WTC11 (cell line): ENCODE data around the gene JMY. TPM values are rescaled to one million over a fixed set of nuclear protein-coding genes. Genes with fewer than 3 reads are reported as not detected.

Experiments
- ATAC-seq: fragments of 200-7000 bp; cut with Tn5 transposase; 2 replicates; pipeline ENCODE4 v1.10.0; 2021; ENCODE audit warnings: mild to moderate bottlenecking, moderate library complexity
- CTCF ChIA-PET: fragments of 300-600 bp; sonication (Branson Sonifier 250); formaldehyde crosslinking; loops from one replicate; lab custom pipeline; 2021; ENCODE audit warnings: antibody characterized with exemption; lab: Charles Lee
- POLR2A ChIA-PET: fragments of 350-600 bp; sonication (Branson Sonifier 250); formaldehyde crosslinking; loops from one replicate; lab custom pipeline; 2021; ENCODE audit warnings: antibody characterized with exemption; lab: Charles Lee
- DNase-seq: peaks from one replicate; pipeline ENCODE4 v3.0.0; 2021; ENCODE audit warnings: low spot score
- H3K27ac Mint-ChIP-seq: 2 replicates; pipeline ENCODE4 v1.8.0; 2021; ENCODE audit warnings: mixed read lengths
- H3K27me3 Mint-ChIP-seq: 2 replicates; pipeline ENCODE4 v1.8.0; 2021; ENCODE audit warnings: low read depth, mild to moderate bottlenecking, moderate library complexity, mixed read lengths
- H3K36me3 Mint-ChIP-seq: 2 replicates; pipeline ENCODE4 v1.8.0; 2021; ENCODE audit warnings: mixed read lengths
- H3K4me1 Mint-ChIP-seq: 2 replicates; pipeline ENCODE4 v1.8.0; 2022; ENCODE audit warnings: mixed read lengths
- H3K4me3 Mint-ChIP-seq: 2 replicates; pipeline ENCODE4 v1.8.0; 2021; ENCODE audit warnings: mild to moderate bottlenecking, moderate library complexity, mixed read lengths
- H3K9me3 Mint-ChIP-seq: 2 replicates; pipeline ENCODE4 v1.8.0; 2021; ENCODE audit warnings: mixed read lengths
- E2F4 ChIP-seq: sonication (generic); formaldehyde crosslinking; IDR thresholded peaks from 2 replicates; pipeline ENCODE4 v1.8.1; 2022; ENCODE audit warnings: low read depth, mild to moderate bottlenecking, moderate library complexity, missing genetic modification reagents, borderline replicate concordance
- FOXJ3 ChIP-seq: sonication (generic); formaldehyde crosslinking; IDR thresholded peaks from 2 replicates; pipeline ENCODE4 v1.9.0; 2021; ENCODE audit warnings: missing genetic modification reagents, mild to moderate bottlenecking, borderline replicate concordance
- GABPB1 ChIP-seq: sonication (generic); formaldehyde crosslinking; IDR thresholded peaks from 2 replicates; pipeline ENCODE4 v1.8.1; 2023; ENCODE audit warnings: mild to moderate bottlenecking, missing genetic modification reagents
- HMGXB4 ChIP-seq: sonication (generic); formaldehyde crosslinking; IDR thresholded peaks from 2 replicates; pipeline ENCODE4 v1.8.1; 2023; ENCODE audit warnings: mild to moderate bottlenecking, moderate library complexity, missing genetic modification reagents
- JUN ChIP-seq: sonication (generic); formaldehyde crosslinking; IDR thresholded peaks from 2 replicates; pipeline ENCODE4 v1.8.0; 2023; ENCODE audit warnings: mild to moderate bottlenecking, missing genetic modification reagents
- MYBL2 ChIP-seq: sonication (generic); formaldehyde crosslinking; IDR thresholded peaks from 2 replicates; pipeline ENCODE4 v1.8.1; 2023; ENCODE audit warnings: mild to moderate bottlenecking, moderate library complexity, missing genetic modification reagents
- NFYB ChIP-seq: sonication (generic); formaldehyde crosslinking; conservative IDR thresholded peaks from 2 replicates; pipeline ENCODE4 v1.8.0; 2022; ENCODE audit warnings: low read depth, missing genetic modification reagents
- OVOL2 ChIP-seq: fragments of 250-450 bp; sonication (Bioruptor Pico); IDR thresholded peaks from 2 replicates; pipeline ENCODE4 v1.9.0; 2021; ENCODE audit warnings: mild to moderate bottlenecking, borderline replicate concordance
- PRRX2 ChIP-seq: fragments of 250-450 bp; sonication (Bioruptor Pico); IDR thresholded peaks from 2 replicates; pipeline ENCODE4 v1.8.0; 2021; ENCODE audit warnings: mild to moderate bottlenecking
- SOX15 ChIP-seq: fragments of 250-450 bp; sonication (Bioruptor Pico); IDR thresholded peaks from 2 replicates; pipeline ENCODE4 v1.9.0; 2021; ENCODE audit warnings: mild to moderate bottlenecking
- TEAD4 ChIP-seq: sonication (generic); formaldehyde crosslinking; IDR thresholded peaks from 2 replicates; pipeline ENCODE4 v1.8.0; 2022; ENCODE audit warnings: mild to moderate bottlenecking, missing genetic modification reagents
- TP53 ChIP-seq: sonication (generic); formaldehyde crosslinking; IDR thresholded peaks from 2 replicates; pipeline ENCODE4 v1.8.1; 2023; ENCODE audit warnings: mild to moderate bottlenecking, missing genetic modification reagents
- ZBTB21 ChIP-seq: sonication (generic); formaldehyde crosslinking; IDR thresholded peaks from 2 replicates; pipeline ENCODE4 v1.8.1; 2023; ENCODE audit warnings: mild to moderate bottlenecking, missing genetic modification reagents, borderline replicate concordance
- ZNF138 ChIP-seq: sonication (generic); formaldehyde crosslinking; conservative IDR thresholded peaks from 2 replicates; pipeline ENCODE4 v1.8.1; 2022; ENCODE audit warnings: mild to moderate bottlenecking, moderate library complexity, missing genetic modification reagents
- ZNF317 ChIP-seq: sonication (generic); formaldehyde crosslinking; IDR thresholded peaks from 2 replicates; pipeline ENCODE4 v1.8.1; 2023; ENCODE audit warnings: low read depth, mild to moderate bottlenecking, moderate library complexity, missing genetic modification reagents, borderline replicate concordance
- ZNF396 ChIP-seq: fragments of 250-450 bp; sonication (Bioruptor Pico); IDR thresholded peaks from 2 replicates; pipeline ENCODE4 v1.8.0; 2021; ENCODE audit warnings: mild to moderate bottlenecking, moderate library complexity, borderline replicate concordance
- ZNF671 ChIP-seq: fragments of 250-450 bp; sonication (Bioruptor Pico); IDR thresholded peaks from 2 replicates; pipeline ENCODE4 v1.8.0; 2021; ENCODE audit warnings: mild to moderate bottlenecking
- ZSCAN18 ChIP-seq: fragments of 250-450 bp; sonication (Bioruptor Pico); IDR thresholded peaks from 2 replicates; pipeline ENCODE4 v2.1.2; 2022; ENCODE audit warnings: mild to moderate bottlenecking, moderate library complexity
- total RNA-seq: library from RNA; stranded (reverse); gene quantifications from 3 replicates; pipeline ENCODE4 v1.2.3, GENCODE V29; 2021
- TF ChIP-seq, protein P1 (sequence below): sonication (generic); formaldehyde crosslinking; IDR thresholded peaks from 2 replicates; pipeline ENCODE4 v1.8.0; 2022; ENCODE audit warnings: mild to moderate bottlenecking, missing genetic modification reagents
- TF ChIP-seq, protein P2 (sequence below): sonication (generic); formaldehyde crosslinking; IDR thresholded peaks from 2 replicates; pipeline ENCODE4 v1.8.1; 2023; ENCODE audit warnings: mild to moderate bottlenecking, missing genetic modification reagents, moderate library complexity
- TF ChIP-seq, protein P3 (sequence below): fragments of 250-450 bp; sonication (Bioruptor Pico); IDR thresholded peaks from 2 replicates; pipeline ENCODE4 v1.9.0; 2021; ENCODE audit warnings: moderate library complexity, mild to moderate bottlenecking, inconsistent platforms, borderline replicate concordance

JMY gene
- total RNA-seq, 1 experiment from 2014 or later, result 12.4 TPM

- ChIA-PET POLR2A (no interaction called here), CTCF (interaction anchor here (0.6 kb wide), 1 partner anchor 11 kb away, joined by 4 read pairs; no protein-coding TSS in a partner anchor)
- Mint-ChIP-seq H3K27ac (no peak overlapping the region), H3K36me3 (peaks cover 9% of the 10 kb centered on the region), H3K4me3 (no peak overlapping the region), H3K9me3 (peaks cover 9% of the 10 kb centered on the region; the same call in 1 of the 2 replicates), H3K4me1 (peaks cover 19% of the 10 kb centered on the region), H3K27me3 (no peaks in the 10 kb centered on the region)
- TF ChIP-seq TEAD4 (CRISPR knock-in tag) (no peak), ZNF671 (CRISPR knock-in tag) (no peak), GABPB1 (CRISPR knock-in tag) (no peak), ZNF317 (no peak), HMGXB4 (CRISPR knock-in tag) (no peak), SOX15 (CRISPR knock-in tag) (no peak), E2F4 (CRISPR knock-in tag) (no peak), TP53 (no peak), OVOL2 (no peak), ZBTB21 (CRISPR knock-in tag) (no peak), ZNF396 (CRISPR knock-in tag) (no peak), NFYB (CRISPR knock-in tag) (no peak), MYBL2 (CRISPR knock-in tag) (no peak), FOXJ3 (CRISPR knock-in tag) (no peak), JUN (CRISPR knock-in tag) (no peak)
- TF ChIP-seq, protein P1, sequence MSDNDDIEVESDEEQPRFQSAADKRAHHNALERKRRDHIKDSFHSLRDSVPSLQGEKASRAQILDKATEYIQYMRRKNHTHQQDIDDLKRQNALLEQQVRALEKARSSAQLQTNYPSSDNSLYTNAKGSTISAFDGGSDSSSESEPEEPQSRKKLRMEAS (CRISPR knock-in tag), result no peak
- TF ChIP-seq, protein P2, sequence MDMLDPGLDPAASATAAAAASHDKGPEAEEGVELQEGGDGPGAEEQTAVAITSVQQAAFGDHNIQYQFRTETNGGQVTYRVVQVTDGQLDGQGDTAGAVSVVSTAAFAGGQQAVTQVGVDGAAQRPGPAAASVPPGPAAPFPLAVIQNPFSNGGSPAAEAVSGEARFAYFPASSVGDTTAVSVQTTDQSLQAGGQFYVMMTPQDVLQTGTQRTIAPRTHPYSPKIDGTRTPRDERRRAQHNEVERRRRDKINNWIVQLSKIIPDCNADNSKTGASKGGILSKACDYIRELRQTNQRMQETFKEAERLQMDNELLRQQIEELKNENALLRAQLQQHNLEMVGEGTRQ, result no peak
- DNase-seq (no peak), ATAC-seq (no peak)
These were observed 31.2 kb downstream of the JMY start for GRCh38 chr5:79267180-79267579.

DNA sequence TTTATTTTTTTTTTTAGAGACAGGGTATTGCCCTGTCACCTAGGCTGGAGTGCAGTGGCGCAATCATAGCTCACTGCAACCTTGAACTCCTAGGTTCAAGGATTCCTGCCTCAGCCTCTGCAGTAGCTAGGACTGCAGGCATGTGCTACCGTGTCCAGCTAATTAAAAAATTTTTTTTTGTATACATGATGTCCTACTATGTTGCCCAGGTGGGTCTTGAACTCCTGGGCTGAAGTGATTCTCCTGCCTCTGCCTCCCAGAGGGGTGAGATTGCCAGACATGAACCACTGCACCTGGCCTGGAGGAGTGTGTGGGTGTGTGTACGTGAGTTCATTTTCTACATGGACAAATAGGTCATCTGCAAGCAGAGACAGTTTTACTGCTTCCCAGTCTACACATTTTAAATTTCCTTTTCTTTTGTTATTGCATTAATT is 33.8 kb downstream of the JMY start:
- H3K4me3 Mint-ChIP-seq, result no peak overlapping the region
- POLR2A ChIA-PET, result no interaction called here
- CTCF ChIA-PET, result no interaction called here

DNA sequence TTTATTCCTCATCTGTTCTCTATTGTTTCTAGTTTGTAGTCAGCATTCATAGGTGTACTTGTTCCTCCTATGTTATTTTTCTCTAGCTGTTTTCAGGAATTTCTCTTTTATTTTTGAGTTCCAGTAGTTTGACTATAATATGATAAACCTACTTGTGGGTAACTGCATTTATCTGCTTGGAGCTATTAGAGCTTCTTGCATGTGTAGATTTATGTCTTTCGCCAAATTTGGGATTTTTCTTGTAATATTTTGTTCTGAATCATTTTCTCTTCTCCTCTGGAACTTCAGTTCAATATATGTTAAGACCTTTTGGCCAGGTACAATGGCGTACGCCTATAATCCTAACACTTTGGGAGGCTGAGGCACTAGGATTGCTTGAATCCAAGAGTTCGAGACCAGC is 37.4 kb downstream of the JMY start:
- CTCF ChIA-PET, result no interaction called here
- TF ChIP-seq FOXJ3 (CRISPR knock-in tag) (no peak), ZSCAN18 (CRISPR knock-in tag) (no peak)
- TF ChIP-seq, protein P3, sequence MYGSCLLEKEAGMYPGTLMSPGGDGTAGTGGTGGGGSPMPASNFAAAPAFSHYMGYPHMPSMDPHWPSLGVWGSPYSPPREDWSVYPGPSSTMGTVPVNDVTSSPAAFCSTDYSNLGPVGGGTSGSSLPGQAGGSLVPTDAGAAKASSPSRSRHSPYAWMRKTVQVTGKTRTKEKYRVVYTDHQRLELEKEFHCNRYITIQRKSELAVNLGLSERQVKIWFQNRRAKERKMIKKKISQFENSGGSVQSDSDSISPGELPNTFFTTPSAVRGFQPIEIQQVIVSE (CRISPR knock-in tag), result no peak
- Mint-ChIP-seq H3K36me3 (peaks cover 13% of the 10 kb centered on the region), H3K27me3 (no peaks in the 10 kb centered on the region), H3K27ac (no peak overlapping the region), H3K4me1 (peaks cover 3% of the 10 kb centered on the region; the same call in 1 of the 2 replicates), H3K9me3 (peaks cover 13% of the 10 kb centered on the region), H3K4me3 (no peak overlapping the region)
- no peak for DNase-seq
- no peak for ATAC-seq
- POLR2A ChIA-PET, result no interaction called here

More for the DNA sequence above, 33.8 kb downstream of the JMY start:
- Mint-ChIP-seq H3K36me3 (peaks cover 9% of the 10 kb centered on the region), H3K4me1 (peaks cover 3% of the 10 kb centered on the region; the same call in 1 of the 2 replicates), H3K9me3 (peaks cover 12% of the 10 kb centered on the region), H3K27me3 (no peaks in the 10 kb centered on the region), H3K27ac (no peak overlapping the region)
- no peak for DNase-seq
- ATAC-seq, result no peak
- no peak for TF ChIP-seq ZNF138 (CRISPR knock-in tag)
- TF ChIP-seq PRRX2 (CRISPR knock-in tag), result no peak
